HCT116 (cell line): Measurements from ENCODE around the gene M6PR. TPM values are rescaled to one million over a fixed set of nuclear protein-coding genes. Genes with fewer than 3 reads are reported as not detected.

Source experiments
- ATAC-seq: fragments of 200-7000 bp; cut with Tn5 transposase; 2 replicates; pipeline ENCODE4 v1.9.1; 2020; ENCODE audit warnings: mild to moderate bottlenecking, moderate library complexity
- BruUV-seq: library from RNA; stranded (reverse); fragments of 400-500 nt; replicated peaks from 2 replicates; lab custom pipeline; 2021; lab: Mats Ljungman, UMichigan
- CTCF ChIA-PET: fragments of 300-600 bp; sonication (Branson Sonifier 250); formaldehyde crosslinking; loops from one replicate; lab custom pipeline; 2021; ENCODE audit warnings: antibody characterized with exemption; lab: Charles Lee
- POLR2A ChIA-PET: fragments of 300-600, 350-600 bp; sonication (Branson Sonifier 250); formaldehyde crosslinking; loops from one replicate; lab custom pipeline; 2021; ENCODE audit warnings: antibody characterized with exemption; lab: Charles Lee
- RAD21 ChIA-PET, 2 experiments: fragments of 300-600 bp; sonication (Branson Sonifier 250); formaldehyde crosslinking; loops; one replicate each; lab custom pipeline; 2023; ENCODE audit warnings: low total read pairs in 2 of 2; ENCODE audit not compliant: uncharacterized antibody in 2 of 2, unreplicated experiment in 2 of 2, low non-redundant PET in 1 of 2; lab: Charles Lee
- DNase-seq: peaks from one replicate; pipeline ENCODE4 v3.0.0-alpha.2; 2010; ENCODE audit warnings: low read depth, low spot score
- H2AFZ ChIP-seq: fragments of 200-600 bp; shearing (Covaris generic), sonication (generic); 2 replicates; pipeline ENCODE4 v1.6.1; 2017; ENCODE audit warnings: low read depth, mixed run types, mixed read lengths, antibody characterized with exemption, low read length; ENCODE audit not compliant: poor library complexity, severe bottlenecking
- H3K27ac ChIP-seq: 2 replicates; pipeline ENCODE4 v1.5.1; 2012; ENCODE audit warnings: low read depth, low read length
- H3K27me3 ChIP-seq: fragments of 200-600 bp; sonication (generic); 2 replicates; pipeline ENCODE4 v1.6.1; 2016; ENCODE audit warnings: mixed run types, low read length, mixed read lengths; ENCODE audit not compliant: insufficient read depth
- H3K36me3 ChIP-seq, 2 experiments: fragments of 200-500 bp in 1 of 2; fragments of 200-600 bp in 1 of 2; sonication (Bioruptor generic) in 1 of 2; sonication (generic) in 1 of 2; 2 replicates each; pipeline versions ENCODE4 v1.5.1 to v1.6.1; 2014 to 2016; ENCODE audit warnings: low read length in 2 of 2, inconsistent platforms in 1 of 2, mixed read lengths in 1 of 2, mixed run types in 1 of 2; ENCODE audit not compliant: insufficient read depth in 2 of 2, control insufficient read depth in 1 of 2
- H3K4me1 ChIP-seq, 2 experiments: fragments of 200-600 bp in 1 of 2; sonication (generic) in 1 of 2; 2 replicates each; pipeline versions ENCODE4 v1.5.1 to v1.6.1; 2012 to 2017; ENCODE audit warnings: low read length in 2 of 2, inconsistent platforms in 1 of 2, mild to moderate bottlenecking in 1 of 2, mixed read lengths in 1 of 2, mixed run types in 1 of 2, moderate library complexity in 1 of 2; ENCODE audit not compliant: insufficient read depth in 2 of 2, control insufficient read depth in 1 of 2
- H3K4me2 ChIP-seq: fragments of 200-600 bp; sonication (generic); 2 replicates; pipeline ENCODE4 v1.6.1; 2017; ENCODE audit warnings: mixed run types, low read length, mixed read lengths
- H3K4me3 ChIP-seq, 2 experiments: fragments of 200-600 bp in 1 of 2; sonication (generic) in 1 of 2; replicated peaks in 1 of 2; 2 replicates each; pipeline ENCODE4 v1.5.1; 2011 to 2016; ENCODE audit warnings: low read length in 2 of 2, control low read depth in 1 of 2, low read depth in 1 of 2, mild to moderate bottlenecking in 1 of 2, mixed read lengths in 1 of 2, mixed run types in 1 of 2
- H3K79me2 ChIP-seq: fragments of 200-600 bp; sonication (generic); 2 replicates; pipeline ENCODE4 v1.6.1; 2017; ENCODE audit warnings: mild to moderate bottlenecking, mixed run types, low read length, moderate library complexity, mixed read lengths; ENCODE audit not compliant: insufficient read depth
- H3K9ac ChIP-seq: fragments of 200-600 bp; sonication (generic); 2 replicates; pipeline ENCODE4 v1.6.1; 2016; ENCODE audit warnings: low read length, mixed read lengths
- H3K9me2 ChIP-seq: fragments of 200-600 bp; sonication (generic), shearing (Covaris generic); 2 replicates; pipeline ENCODE4 v1.6.1; 2017; ENCODE audit warnings: mixed run types, mild to moderate bottlenecking, moderate library complexity; ENCODE audit not compliant: insufficient read depth
- H3K9me3 ChIP-seq, 2 experiments: fragments of 200-500 bp in 1 of 2; fragments of 200-600 bp in 1 of 2; sonication (Bioruptor generic) in 1 of 2; sonication (generic) in 1 of 2; 2 replicates each; pipeline ENCODE4 v1.6.1; 2014 to 2017; ENCODE audit warnings: low read length in 2 of 2, mixed read lengths in 2 of 2, inconsistent platforms in 1 of 2, low read depth in 1 of 2, mild to moderate bottlenecking in 1 of 2, mixed run types in 1 of 2, moderate library complexity in 1 of 2; ENCODE audit not compliant: control insufficient read depth in 1 of 2, insufficient read depth in 1 of 2
- H4K20me1 ChIP-seq: fragments of 200-600 bp; sonication (generic), shearing (Covaris generic); 2 replicates; pipeline ENCODE4 v1.6.1; 2017; ENCODE audit warnings: mixed run types, mild to moderate bottlenecking, moderate library complexity; ENCODE audit not compliant: insufficient read depth
- ATF3 ChIP-seq: IDR thresholded peaks from 2 replicates; pipeline ENCODE4 v1.6.1; 2012
- CBX3 ChIP-seq: IDR thresholded peaks from 2 replicates; pipeline ENCODE4 v1.6.1; 2012; ENCODE audit warnings: low read depth
- CEBPB ChIP-seq: IDR thresholded peaks from 2 replicates; pipeline ENCODE4 v1.6.1; 2012; ENCODE audit warnings: low read depth
- EGR1 ChIP-seq: IDR thresholded peaks from 2 replicates; pipeline ENCODE4 v1.6.1; 2012; ENCODE audit warnings: low read depth
- ELF1 ChIP-seq: IDR thresholded peaks from 2 replicates; pipeline ENCODE4 v1.6.1; 2012; ENCODE audit warnings: low read depth, borderline replicate concordance
- EZH2 ChIP-seq: fragments of 200-600 bp; sonication (generic); IDR thresholded peaks from 2 replicates; pipeline ENCODE4 v1.6.1; 2017; ENCODE audit warnings: antibody characterized with exemption, mixed run types
- FOSL1 ChIP-seq: IDR thresholded peaks from 2 replicates; pipeline ENCODE4 v1.6.1; 2012; ENCODE audit warnings: low read depth
- POLR2A ChIP-seq: IDR thresholded peaks from 2 replicates; pipeline ENCODE4 v1.7.0; 2011; ENCODE audit warnings: borderline replicate concordance; ENCODE audit not compliant: insufficient read depth, insufficient read length; ENCODE audit errors: extremely low read depth
- POLR2AphosphoS5 ChIP-seq: IDR thresholded peaks from 2 replicates; pipeline ENCODE4 v1.6.1; 2011; ENCODE audit warnings: mild to moderate bottlenecking, low read depth, low read length, moderate library complexity
- RAD21 ChIP-seq: IDR thresholded peaks from 2 replicates; pipeline ENCODE4 v1.6.1; 2012; ENCODE audit warnings: low read depth, mild to moderate bottlenecking
- SIN3A ChIP-seq: IDR thresholded peaks from 2 replicates; pipeline ENCODE4 v1.6.1; 2012; ENCODE audit warnings: low read depth
- SP1 ChIP-seq: IDR thresholded peaks from 2 replicates; pipeline ENCODE4 v1.6.1; 2012; ENCODE audit warnings: low read depth
- intact Hi-C: fragments of 100-400 bp; cut with micrococcal nuclease; formaldehyde crosslinking; loops from 2 replicates; pipeline ENCODE4 v1.10.0; 2022
- total RNA-seq: library from RNA; stranded (reverse); gene quantifications from one replicate; pipeline ENCODE4 v1.2.1, GENCODE V29; 2021; ENCODE audit not compliant: unreplicated experiment
- TF ChIP-seq, protein P1 (sequence below): IDR thresholded peaks from 2 replicates; pipeline ENCODE4 v1.6.1; 2012
- TF ChIP-seq, protein P2 (sequence below): IDR thresholded peaks from 2 replicates; pipeline ENCODE4 v1.6.1; 2012; ENCODE audit warnings: low read depth

The M6PR gene
- total RNA-seq, 1 experiment from 2014 or later: 142 TPM

GRCh38 chr12:8916154-8916553, 33.3 kb downstream of the M6PR start:
- DNase-seq (no peak), ATAC-seq (no peak)
- H3K9me2 ChIP-seq: no peaks in the 10 kb centered on the region
- peaks cover 14 to 27% of the 10 kb centered on the region in 2 experiments; a peak in 3 of 4 replicates for H3K4me1 ChIP-seq
- no peak overlapping the region for H3K27ac ChIP-seq
- no peak for TF ChIP-seq POLR2AphosphoS5
- TF ChIP-seq POLR2A: no peak
- no peak for TF ChIP-seq EZH2
- no peak for TF ChIP-seq ATF3
- ChIA-PET RAD21 (no interaction called here), CTCF (no interaction called here), POLR2A (no interaction called here)
- H4K20me1 ChIP-seq: no peaks in the 10 kb centered on the region
- BruUV-seq: no TSS peak
- H3K9me3 ChIP-seq: no peaks in the 10 kb centered on the region
- no peaks in the 10 kb centered on the region for H3K27me3 ChIP-seq
- no peaks in the 10 kb centered on the region for H3K79me2 ChIP-seq
- H2AFZ ChIP-seq: no peak overlapping the region
- no peak overlapping the region for H3K4me3 ChIP-seq
- intact Hi-C loops: no loop called here
- H3K9ac ChIP-seq: no peak overlapping the region
- H3K4me2 ChIP-seq: peak overlapping the region; percentile 96; the same call in 1 of the 2 replicates
- H3K36me3 ChIP-seq: no peaks in the 10 kb centered on the region

GRCh38 chr12:8914716-8915526, 34.5 kb downstream of the M6PR start:
- H3K4me3 ChIP-seq: peak overlapping the region; percentile 68 to 82
- DNase-seq (no peak), ATAC-seq (peak; percentile 95)
- CTCF ChIA-PET: interaction anchor here (0.6 to 1.6 kb wide), 3 partner anchors 25 to 1279 kb away, joined by 3 to 5 read pairs (median 3); no protein-coding TSS in a partner anchor
- H3K4me2 ChIP-seq: peak overlapping the region; percentile 96
- no peaks in the 10 kb centered on the region for H3K36me3 ChIP-seq
- H3K9me2 ChIP-seq: no peaks in the 10 kb centered on the region
- peaks cover 14 to 27% of the 10 kb centered on the region in 2 experiments; a peak in 3 of 4 replicates for H3K4me1 ChIP-seq
- no peaks in the 10 kb centered on the region for H4K20me1 ChIP-seq
- H3K27ac ChIP-seq: peak overlapping the region; percentile 40; the same call in 1 of the 2 replicates
- RAD21 ChIA-PET: interaction anchor here in 1 of 2 experiments (0.6 kb wide), 1 partner anchor 257 kb away, joined by 3 read pairs; no protein-coding TSS in a partner anchor
- H3K9ac ChIP-seq: peak overlapping the region; percentile 63
- intact Hi-C loops: loop anchor here (5.0 kb wide), 1 partner anchor 32 kb away; the partner anchor contains the start of gene M6PR
- no TSS peak for BruUV-seq
- no peaks in the 10 kb centered on the region for H3K9me3 ChIP-seq
- POLR2A ChIA-PET: no interaction called here
- no peaks in the 10 kb centered on the region for H3K27me3 ChIP-seq
- H3K79me2 ChIP-seq: no peaks in the 10 kb centered on the region
- peak overlapping the region; percentile 78 for H2AFZ ChIP-seq
- no peak for TF ChIP-seq EGR1
- TF ChIP-seq, protein P1, sequence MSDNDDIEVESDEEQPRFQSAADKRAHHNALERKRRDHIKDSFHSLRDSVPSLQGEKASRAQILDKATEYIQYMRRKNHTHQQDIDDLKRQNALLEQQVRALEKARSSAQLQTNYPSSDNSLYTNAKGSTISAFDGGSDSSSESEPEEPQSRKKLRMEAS: 0 out of 2 replicates have a peak, but pooled peaks have one; percentile 29
- peak; percentile 53; the same call in 1 of the 2 replicates for TF ChIP-seq POLR2AphosphoS5
- no peak for TF ChIP-seq SP1
- TF ChIP-seq ELF1: no peak
- TF ChIP-seq RAD21: no peak
- no peak for TF ChIP-seq CEBPB
- TF ChIP-seq, protein P2, sequence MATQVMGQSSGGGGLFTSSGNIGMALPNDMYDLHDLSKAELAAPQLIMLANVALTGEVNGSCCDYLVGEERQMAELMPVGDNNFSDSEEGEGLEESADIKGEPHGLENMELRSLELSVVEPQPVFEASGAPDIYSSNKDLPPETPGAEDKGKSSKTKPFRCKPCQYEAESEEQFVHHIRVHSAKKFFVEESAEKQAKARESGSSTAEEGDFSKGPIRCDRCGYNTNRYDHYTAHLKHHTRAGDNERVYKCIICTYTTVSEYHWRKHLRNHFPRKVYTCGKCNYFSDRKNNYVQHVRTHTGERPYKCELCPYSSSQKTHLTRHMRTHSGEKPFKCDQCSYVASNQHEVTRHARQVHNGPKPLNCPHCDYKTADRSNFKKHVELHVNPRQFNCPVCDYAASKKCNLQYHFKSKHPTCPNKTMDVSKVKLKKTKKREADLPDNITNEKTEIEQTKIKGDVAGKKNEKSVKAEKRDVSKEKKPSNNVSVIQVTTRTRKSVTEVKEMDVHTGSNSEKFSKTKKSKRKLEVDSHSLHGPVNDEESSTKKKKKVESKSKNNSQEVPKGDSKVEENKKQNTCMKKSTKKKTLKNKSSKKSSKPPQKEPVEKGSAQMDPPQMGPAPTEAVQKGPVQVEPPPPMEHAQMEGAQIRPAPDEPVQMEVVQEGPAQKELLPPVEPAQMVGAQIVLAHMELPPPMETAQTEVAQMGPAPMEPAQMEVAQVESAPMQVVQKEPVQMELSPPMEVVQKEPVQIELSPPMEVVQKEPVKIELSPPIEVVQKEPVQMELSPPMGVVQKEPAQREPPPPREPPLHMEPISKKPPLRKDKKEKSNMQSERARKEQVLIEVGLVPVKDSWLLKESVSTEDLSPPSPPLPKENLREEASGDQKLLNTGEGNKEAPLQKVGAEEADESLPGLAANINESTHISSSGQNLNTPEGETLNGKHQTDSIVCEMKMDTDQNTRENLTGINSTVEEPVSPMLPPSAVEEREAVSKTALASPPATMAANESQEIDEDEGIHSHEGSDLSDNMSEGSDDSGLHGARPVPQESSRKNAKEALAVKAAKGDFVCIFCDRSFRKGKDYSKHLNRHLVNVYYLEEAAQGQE: no peak
- no peak for TF ChIP-seq CBX3
- no peak for TF ChIP-seq FOSL1
- TF ChIP-seq ATF3: no peak
- peak; percentile 21; the same call in 1 of the 2 replicates for TF ChIP-seq SIN3A
